Muscle of back (tissue), 11 donors: ENCODE measurements around the gene MRTFA. TPM values are rescaled to one million over a fixed set of nuclear protein-coding genes. Genes with fewer than 3 reads are reported as not detected.
"Not testable (repeated sequence)": the region's sequence is repeated elsewhere in the genome, so short reads cannot be mapped to it uniquely, and the experiment has no call there.

Experiments used
- DNase-seq, 3 donors: peaks; one replicate each; pipeline versions ENCODE4 v3.0.0 to v3.0.0-alpha.2; 2013
- polyA plus RNA-seq, 10 donors: library from polyadenylated mRNA; unstranded; fragments of 120-200 nt; gene quantifications; one replicate each; pipeline ENCODE4 v1.2.1, GENCODE V29; 2013; ENCODE audit not compliant: insufficient read length in 10 of 10

MRTFA gene
- polyA plus RNA-seq, 10 donors = 20.5 to 30.4 (median 25.6) TPM

DNA sequence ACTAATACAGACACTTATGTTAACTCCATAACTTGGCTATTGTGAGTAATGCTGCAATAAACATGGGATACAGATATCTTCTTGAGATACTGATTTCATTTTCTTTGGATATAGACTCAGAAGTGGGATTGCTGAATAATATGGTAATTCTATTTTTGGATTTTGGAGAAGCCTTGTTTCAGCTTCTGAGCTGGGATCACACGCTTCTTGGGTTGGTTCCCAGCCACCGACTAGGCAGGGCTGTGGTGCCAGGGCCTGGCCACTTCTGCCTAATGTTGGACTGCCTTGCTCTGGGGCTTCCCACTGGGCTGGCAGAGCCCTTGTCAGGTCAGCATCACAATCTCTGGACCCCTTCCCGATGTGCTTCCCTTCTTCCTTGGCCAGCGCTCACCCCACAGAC lies 28.8 kb upstream of the MRTFA start:
- DNase-seq = peak in 2 of 3 donors; percentile 58 to 64

DNA sequence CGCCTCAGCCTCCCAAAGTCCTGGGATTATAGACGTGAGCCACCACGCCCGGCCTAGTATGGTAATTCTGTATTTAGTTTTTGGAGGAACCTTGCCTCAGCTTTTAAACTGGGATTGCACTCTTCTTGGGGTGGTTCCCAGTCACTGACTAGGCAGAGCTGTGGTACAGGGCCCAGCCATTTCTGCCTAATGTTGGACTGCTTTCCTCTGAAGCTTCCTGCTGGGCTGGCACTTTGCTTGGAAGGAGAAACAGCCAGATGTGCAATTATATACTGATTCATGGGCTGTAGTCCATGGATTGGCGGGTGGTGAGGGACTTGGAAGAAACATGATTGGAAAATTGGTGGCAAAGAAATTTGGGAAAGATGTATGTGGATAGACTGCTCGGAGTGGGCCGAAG lies 25.2 kb upstream of the MRTFA start:
- no peak for DNase-seq

DNA sequence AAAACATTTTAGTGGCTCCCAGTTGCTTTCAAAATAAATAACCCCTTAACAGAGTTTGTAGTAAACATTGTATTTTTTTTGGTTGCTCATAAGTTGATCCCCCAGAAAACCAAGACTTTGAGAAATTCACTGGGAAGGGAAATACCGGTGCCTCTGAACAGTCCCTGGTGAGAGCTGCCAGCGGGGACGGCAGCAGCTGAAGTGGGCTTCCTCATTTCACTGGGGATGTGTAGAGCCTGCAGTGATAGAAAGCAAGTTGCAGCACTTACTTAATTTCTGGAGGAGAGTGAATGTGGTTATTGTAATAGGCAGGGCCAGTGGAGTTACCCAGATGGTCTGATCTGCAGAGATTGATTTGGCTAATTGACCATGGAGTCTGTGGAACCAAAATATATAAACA lies 24.2 kb upstream of the MRTFA start:
- no peak for DNase-seq

DNA sequence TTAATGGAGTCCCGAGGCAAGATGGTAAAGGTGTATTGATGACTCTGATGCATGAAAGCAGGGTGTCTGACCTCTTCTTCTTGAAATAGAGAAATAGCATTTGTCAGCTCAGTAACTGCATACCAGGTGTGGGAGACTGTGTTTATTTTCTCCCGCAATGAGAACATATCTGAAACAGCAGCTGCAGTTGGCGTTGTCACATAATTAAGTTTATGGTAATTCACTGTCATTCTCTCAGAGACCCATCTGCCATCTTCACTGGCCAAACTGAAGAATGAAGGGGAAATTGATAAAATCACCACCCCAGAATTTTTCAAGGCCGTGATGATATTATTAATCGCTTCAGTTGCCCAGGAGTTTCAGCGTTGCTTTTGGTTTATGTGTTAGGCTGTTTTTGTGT lies 22.6 kb upstream of the MRTFA start:
- no peak for DNase-seq

DNA sequence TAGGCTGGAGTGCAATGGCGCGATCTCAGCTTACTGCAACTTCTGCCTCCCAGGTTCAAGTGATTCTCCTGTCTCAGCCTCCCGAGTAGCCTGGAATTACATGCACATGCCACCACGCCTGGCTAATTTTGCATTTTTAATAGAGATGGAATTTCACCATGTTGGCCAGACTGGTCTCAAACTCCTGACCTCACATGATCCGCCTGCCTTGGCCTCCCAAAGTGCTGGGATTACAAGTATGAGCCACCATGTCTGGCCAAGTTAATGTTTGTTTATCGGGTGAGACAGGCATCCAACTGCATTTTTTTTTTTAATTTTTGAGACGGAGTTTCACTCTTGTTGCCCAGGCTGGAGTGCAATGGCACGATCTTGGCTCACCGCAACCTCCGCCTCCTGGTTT lies 20.1 kb upstream of the MRTFA start:
- not testable (repeated sequence) for DNase-seq

DNA sequence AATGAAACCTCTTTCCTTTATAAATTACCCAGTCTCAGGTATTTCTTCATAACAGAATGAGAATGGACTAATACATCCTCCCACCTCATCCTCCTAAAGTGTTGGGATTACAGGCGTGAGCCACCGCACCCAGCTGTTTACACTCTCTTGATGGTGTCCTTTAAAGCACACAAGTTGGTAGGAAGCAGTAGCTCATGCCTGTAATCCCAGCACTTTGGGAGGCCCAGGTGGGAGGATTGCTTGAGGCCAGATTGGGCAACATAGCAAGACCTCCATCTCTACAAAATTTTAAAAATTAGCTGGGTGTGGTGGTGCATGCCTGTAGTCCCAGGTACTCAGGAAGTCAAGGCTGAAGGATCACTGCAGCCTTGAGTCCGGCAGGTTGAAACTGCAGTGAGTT lies 19.4 kb upstream of the MRTFA start:
- DNase-seq = not testable (repeated sequence)

GRCh38 chr22:40654522-40655167 lies 18.1 kb upstream of the MRTFA start:
- DNase-seq = peak; percentile 86 to 92 (median 87)

- DNase-seq = no peak
Measured at GRCh38 chr22:40653361-40653760, 16.8 kb upstream of the MRTFA start.

GRCh38 chr22:40651563-40652501 lies 15.3 kb upstream of the MRTFA start:
- DNase-seq = peak; percentile 97 to 99 (median 99)

DNA sequence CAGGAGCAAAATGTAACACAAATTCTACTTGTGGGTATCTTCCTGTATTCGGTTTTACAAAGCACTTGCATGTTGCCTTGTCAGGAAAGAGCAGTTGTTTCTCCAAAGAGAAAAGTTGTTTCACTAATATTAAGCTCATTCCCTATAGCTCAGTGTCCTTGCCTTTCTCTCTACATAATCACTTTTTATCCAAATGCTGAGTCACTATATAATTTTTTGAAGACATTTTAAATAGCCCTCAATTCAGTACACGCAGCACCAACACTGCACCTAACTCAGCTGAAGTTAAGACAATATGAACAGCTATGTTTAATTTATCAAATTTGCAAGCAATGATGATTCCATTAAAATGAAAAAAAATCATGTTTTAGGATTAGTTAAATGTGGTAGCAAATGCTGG lies 14.5 kb upstream of the MRTFA start:
- DNase-seq = no peak

GRCh38 chr22:40648386-40648785 lies 11.9 kb upstream of the MRTFA start:
- DNase-seq = no peak

DNA sequence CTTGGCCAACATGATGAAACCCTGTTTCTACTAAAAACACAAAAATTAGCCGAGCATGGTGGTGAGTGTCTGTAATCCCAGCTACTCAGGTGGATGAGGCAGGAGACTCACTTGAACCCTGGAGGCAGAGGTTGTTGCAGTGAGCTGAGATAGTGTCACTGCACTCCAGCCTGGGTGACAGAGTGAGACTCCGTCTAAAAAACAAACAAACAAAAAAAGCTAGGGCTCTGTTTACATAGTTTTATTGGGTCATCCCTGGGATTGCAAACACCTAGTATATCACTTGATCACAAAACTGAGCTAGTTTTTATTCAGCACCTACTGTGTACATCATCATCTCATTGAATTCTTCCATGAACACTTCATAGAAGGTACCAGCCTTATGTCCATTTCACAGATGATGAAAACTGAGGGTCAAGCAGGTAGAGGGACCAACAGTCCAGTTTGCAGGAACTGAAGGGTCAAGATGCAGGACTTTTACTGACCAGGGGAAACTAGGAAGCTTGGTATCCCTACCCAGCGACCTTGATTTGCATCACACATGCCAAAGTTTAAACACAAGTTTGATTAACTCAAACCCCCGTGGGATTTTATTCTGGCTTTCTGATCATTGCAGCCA lies 9.2 kb upstream of the MRTFA start:
- no peak for DNase-seq

GRCh38 chr22:40642316-40642715 lies 5.8 kb upstream of the MRTFA start:
- no peak for DNase-seq

DNA sequence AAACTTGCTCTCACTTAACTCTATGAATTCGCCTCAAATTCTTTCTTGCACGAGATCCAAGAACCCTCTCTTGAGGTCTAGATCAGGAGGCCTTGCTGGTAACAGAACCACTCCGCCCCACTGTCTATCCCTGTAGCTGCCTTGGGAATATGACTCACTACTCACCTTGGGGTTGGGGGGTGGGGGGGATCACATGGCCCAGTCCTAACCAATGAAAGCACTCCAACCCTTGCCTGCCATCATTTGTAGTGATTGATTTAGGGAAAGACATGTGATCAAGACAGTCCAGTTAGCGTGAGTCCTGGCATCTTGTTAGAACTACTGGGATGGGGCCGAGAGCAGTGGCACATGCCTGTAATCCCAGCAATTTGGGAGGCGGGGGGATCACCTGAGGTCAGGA lies 4.8 kb upstream of the MRTFA start:
- DNase-seq = no peak

GRCh38 chr22:40638261-40638660 lies 1.7 kb upstream of the MRTFA start:
- no peak for DNase-seq

- DNase-seq = peak in 1 of 3 donors; percentile 66
Measured at GRCh38 chr22:40637183-40638150, 948 bp upstream of the MRTFA start.

- no peak for DNase-seq
Measured at GRCh38 chr22:40635940-40636379, 559 bp downstream of the MRTFA start.

GRCh38 chr22:40635043-40635939 lies 1.2 kb downstream of the MRTFA start:
- DNase-seq = peak; percentile 24 to 80 (median 73)

DNA sequence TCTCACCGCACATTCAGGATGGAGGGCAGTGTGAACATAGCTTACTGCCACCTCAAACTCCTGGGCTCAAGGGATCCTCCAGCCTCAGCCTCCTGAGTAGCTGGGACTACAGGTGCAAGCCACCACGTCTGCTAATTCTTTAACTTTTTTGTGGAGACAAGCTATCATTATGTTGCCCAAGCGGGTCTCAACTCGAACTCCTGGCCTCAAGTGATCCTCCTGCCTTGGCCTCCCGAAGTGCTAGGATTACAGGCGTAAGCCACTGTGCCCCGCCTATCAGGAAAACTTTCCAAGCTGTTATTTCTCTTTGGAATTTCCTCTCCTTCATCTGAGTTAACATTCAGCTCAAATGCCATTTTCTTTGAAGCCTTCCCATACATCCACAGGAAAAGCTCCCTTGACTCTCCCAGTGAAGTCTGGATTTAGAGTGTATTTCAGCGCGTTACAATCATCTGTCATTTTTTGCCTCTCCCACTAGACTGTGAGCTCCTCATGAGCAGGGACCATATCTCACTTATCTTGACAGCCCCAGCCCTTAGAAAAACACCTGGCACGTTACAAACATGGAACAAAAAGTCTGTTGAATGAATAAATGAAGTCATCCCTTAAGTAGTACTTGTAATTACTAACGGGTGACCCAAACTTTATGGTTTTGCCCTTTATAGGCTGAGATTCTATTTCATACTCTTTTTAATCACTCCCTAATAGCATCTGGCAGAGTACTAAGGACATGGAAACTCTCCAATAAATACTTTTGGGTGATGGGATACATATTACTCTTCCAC lies 2.2 kb downstream of the MRTFA start:
- DNase-seq = peak in 2 of 3 donors; percentile 10 to 64
